Stimulated activated naive B cell treated with anti-CD40 and anti-IgM and Interleukin-4, amounts not matched to agents 10 μg/mL and 1 μg/mL and 100 μg/mL, for 72 hours (primary cell): ENCODE data around the gene KIAA1755.
"Not testable (repeated sequence)": the region's sequence is repeated elsewhere in the genome, so short reads cannot be mapped to it uniquely, and the experiment has no call there.

Experiments used
- ATAC-seq, 2 donors: fragments of 150-1000 bp; cut with Tn5 transposase; replicated peaks; 2 replicates each; pipeline ENCODE4 v1.10.0; 2021; ENCODE audit warnings: moderate library complexity in 1 of 2
- DNase-seq: peaks from one replicate; pipeline ENCODE4 v3.0.0; 2021
- H3K27ac Mint-ChIP-seq: one replicate; pipeline ENCODE4 v1.8.0; 2022; ENCODE audit warnings: mild to moderate bottlenecking, mixed read lengths
- H3K27me3 Mint-ChIP-seq, 2 donors: one replicate each; pipeline ENCODE4 v1.8.0; 2022; ENCODE audit warnings: mixed read lengths in 2 of 2
- H3K36me3 Mint-ChIP-seq, 2 donors: one replicate each; pipeline ENCODE4 v1.8.0; 2022; ENCODE audit warnings: mixed read lengths in 2 of 2, mild to moderate bottlenecking in 1 of 2
- H3K4me1 Mint-ChIP-seq, 2 donors: one replicate each; pipeline ENCODE4 v1.8.0; 2022; ENCODE audit warnings: mixed read lengths in 2 of 2, mild to moderate bottlenecking in 1 of 2
- H3K4me3 Mint-ChIP-seq, 2 donors: one replicate each; pipeline ENCODE4 v1.8.0; 2022; ENCODE audit warnings: mild to moderate bottlenecking in 2 of 2, mixed read lengths in 2 of 2, moderate library complexity in 1 of 2
- H3K9me3 Mint-ChIP-seq, 2 donors: one replicate each; pipeline ENCODE4 v1.8.0; 2022; ENCODE audit warnings: mixed read lengths in 2 of 2, mild to moderate bottlenecking in 1 of 2

KIAA1755 gene

DNA sequence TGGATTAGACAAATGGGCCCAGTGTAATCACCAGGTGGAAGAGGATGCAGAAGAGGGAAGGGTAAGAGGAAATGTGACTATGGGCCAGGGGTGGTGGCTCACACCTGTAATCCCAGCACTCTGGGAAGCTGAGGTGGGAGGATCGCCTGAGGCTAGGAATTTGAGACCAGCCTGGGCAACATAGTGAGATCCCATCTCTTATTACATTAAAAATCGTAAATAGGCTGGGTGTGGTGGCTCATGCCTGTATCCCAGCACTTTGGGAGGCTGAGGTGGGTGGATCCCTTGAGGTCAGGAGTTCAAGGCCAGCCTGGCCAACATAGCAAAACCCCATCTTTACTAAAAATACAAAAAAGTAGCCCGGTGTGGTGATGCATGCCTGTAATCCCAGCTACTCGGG, 12.8 kb downstream of the KIAA1755 start:
- H3K36me3 Mint-ChIP-seq, ATAC-seq, H3K27ac Mint-ChIP-seq, DNase-seq, H3K4me3 Mint-ChIP-seq, H3K4me1 Mint-ChIP-seq: not testable (repeated sequence)
- peaks cover 10 to 17% of the 10 kb centered on the region in 2 donors for H3K9me3 Mint-ChIP-seq
- peaks cover 20 to 50% of the 10 kb centered on the region in 2 donors for H3K27me3 Mint-ChIP-seq

DNA sequence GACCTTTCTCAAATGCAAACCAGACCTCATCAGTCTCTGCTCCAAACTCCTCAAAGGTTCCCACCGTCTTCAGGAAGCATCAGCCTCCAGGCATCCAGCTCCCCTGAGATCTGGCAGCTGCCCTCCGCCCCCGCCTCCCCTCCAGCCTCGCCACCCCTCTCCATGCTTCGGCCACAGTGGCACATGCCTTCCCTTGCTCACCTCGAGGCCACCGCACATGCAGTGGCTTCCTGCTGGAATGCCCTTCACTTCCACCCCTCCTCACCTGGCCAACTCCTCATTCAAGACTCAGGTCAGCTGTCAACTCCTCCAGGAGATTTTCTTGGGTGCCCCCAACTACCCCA, 13.4 kb downstream of the KIAA1755 start:
- no peak for ATAC-seq
- no peak for DNase-seq
- no peak overlapping the region for H3K27ac Mint-ChIP-seq
- H3K4me3 Mint-ChIP-seq, result no peak overlapping the region
- H3K4me1 Mint-ChIP-seq, result no peaks in the 10 kb centered on the region
- peaks cover 18 to 45% of the 10 kb centered on the region in 2 donors for H3K27me3 Mint-ChIP-seq
- peaks cover 2 to 4% of the 10 kb centered on the region in 2 donors for H3K36me3 Mint-ChIP-seq
- peaks cover 10 to 19% of the 10 kb centered on the region in 2 donors for H3K9me3 Mint-ChIP-seq

DNA sequence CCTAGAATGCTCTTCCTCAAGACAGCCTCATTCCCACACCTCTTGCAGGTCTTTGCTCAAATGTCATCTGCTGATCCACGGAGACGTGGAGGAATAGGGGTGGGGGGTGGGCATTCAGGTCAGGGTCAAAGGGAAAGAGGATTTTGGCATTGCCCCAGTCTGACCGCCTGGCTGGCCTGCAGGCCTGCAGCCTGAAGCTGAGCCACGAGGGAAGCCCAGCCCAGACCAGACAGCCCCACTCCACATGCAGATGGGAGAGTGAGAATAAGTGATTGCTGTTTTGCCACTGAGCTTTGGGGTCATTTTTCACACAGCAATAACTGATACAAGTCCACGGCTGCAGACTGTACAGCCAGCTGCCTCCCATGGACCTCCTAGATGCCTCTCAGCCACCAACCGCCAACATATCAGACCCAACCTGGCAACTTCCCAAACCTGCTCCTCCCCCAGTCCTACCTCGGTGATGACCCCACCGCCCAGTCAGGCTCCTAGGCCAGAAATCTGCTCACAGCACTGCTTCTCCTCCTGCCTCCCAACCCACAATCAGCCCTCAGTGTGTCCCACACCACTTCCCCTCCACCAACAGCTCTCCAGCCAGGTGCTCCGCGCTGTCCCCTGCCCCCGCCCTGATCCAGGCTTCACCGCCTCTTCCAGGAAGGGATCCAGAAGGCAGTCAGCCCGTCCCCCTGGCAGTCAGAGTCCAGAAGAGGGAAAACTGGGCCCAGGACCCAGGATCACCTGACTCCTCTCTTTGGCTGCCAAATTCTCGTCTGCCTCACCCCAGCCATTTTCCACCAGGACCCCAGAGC, 14.0 kb downstream of the KIAA1755 start:
- ATAC-seq (no peak), DNase-seq (no peak)
- H3K27ac Mint-ChIP-seq, result no peak overlapping the region
- no peaks in the 10 kb centered on the region for H3K4me1 Mint-ChIP-seq
- H3K27me3 Mint-ChIP-seq, result peaks cover 16 to 42% of the 10 kb centered on the region in 2 donors
- H3K4me3 Mint-ChIP-seq, result no peak overlapping the region
- peaks cover 10 to 24% of the 10 kb centered on the region in 2 donors for H3K9me3 Mint-ChIP-seq
- peaks cover 2 to 4% of the 10 kb centered on the region in 2 donors for H3K36me3 Mint-ChIP-seq

DNA sequence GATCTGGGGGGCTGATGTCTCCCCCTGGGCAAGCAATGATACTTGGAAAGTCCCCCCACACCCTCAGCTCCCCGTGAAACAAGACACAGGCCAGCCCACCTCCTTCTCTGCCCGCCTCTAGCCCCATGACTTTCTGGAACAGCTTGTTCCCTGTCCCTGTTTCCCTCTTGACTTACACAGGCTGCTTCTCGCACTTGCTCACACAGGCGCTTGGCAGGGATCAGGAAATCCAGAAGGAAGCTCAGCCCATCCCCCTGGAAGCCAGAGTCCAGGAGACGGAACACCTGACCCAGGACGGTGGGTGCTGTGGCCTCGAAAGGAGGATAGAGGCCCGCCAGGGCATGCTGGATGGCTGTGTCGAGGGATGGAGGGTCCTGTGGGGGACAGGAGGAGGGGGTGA, 14.8 kb downstream of the KIAA1755 start:
- peaks cover 10 to 28% of the 10 kb centered on the region in 2 donors for H3K9me3 Mint-ChIP-seq
- no peak overlapping the region for H3K4me3 Mint-ChIP-seq
- H3K4me1 Mint-ChIP-seq, result no peaks in the 10 kb centered on the region
- peaks cover 4 to 5% of the 10 kb centered on the region in 2 donors for H3K36me3 Mint-ChIP-seq
- DNase-seq, result no peak
- H3K27me3 Mint-ChIP-seq, result peaks cover 16 to 40% of the 10 kb centered on the region in 2 donors
- H3K27ac Mint-ChIP-seq, result no peak overlapping the region
- ATAC-seq, result no peak

DNA sequence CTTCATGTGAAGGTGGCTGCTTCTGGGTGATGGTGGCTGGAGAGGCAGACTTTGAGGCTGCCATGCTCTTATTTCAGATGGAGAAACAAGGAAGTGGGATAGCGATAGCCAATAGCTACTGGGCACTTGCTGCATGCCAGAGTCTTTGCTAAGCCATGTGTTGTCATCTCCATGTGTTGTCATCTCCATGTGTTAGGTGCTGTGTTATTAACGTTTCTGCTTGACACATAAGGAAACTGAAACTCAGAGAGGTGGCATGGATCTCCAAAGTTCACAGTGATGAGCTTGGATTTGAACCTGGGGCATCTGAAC, 16.9 kb downstream of the KIAA1755 start:
- DNase-seq (no peak), ATAC-seq (no peak)
- H3K27ac Mint-ChIP-seq, result no peak overlapping the region
- H3K36me3 Mint-ChIP-seq, result peaks cover 4 to 5% of the 10 kb centered on the region in 2 donors
- peaks cover 24 to 38% of the 10 kb centered on the region in 2 donors for H3K27me3 Mint-ChIP-seq
- no peak overlapping the region for H3K4me3 Mint-ChIP-seq
- no peaks in the 10 kb centered on the region for H3K4me1 Mint-ChIP-seq
- peaks cover 16 to 27% of the 10 kb centered on the region in 2 donors for H3K9me3 Mint-ChIP-seq

DNA sequence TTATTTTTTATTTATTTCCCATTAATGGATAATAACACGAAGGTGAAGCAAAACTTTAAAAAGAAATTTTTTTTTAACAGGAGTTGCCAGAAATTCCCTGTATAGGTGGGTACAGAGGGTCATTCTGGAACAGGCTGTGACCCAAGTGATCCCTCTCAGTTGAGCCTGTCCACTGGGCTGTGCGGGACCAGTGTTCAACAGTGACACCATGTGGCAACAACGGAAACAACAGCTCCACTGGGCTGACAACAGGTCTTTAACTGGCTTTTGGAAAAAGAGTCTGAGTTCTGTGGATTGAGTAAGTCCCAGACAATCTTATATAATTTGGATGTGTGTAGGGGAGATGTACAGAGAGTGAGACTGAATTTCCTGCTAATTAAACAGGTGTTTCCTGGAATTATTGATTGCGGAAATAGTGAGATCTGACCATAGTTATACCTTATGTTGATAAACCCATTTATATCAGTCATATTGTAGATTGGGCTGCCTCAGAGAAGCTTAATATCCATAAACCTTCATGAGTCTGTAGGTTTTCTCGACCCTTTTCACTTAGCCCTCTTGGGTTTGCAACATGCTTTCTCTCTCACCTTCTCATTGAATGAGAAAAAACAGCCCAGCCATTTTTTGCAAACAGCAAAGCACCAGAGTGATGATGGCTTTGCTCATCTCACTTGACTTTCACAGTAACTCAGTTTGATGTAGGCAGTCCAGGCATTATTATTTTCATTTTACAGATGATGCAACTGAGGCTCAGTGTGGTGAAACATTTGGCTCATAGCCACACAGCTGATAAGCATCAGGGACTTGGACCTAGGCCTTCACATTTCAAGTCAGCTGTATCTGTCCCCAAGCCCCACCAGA, 17.5 kb downstream of the KIAA1755 start:
- no peaks in the 10 kb centered on the region for H3K4me1 Mint-ChIP-seq
- peak in 1 of 2 donors; percentile 42 for ATAC-seq
- H3K9me3 Mint-ChIP-seq, result peaks cover 16 to 27% of the 10 kb centered on the region in 2 donors
- peak; percentile 20 for DNase-seq
- peaks cover 24 to 42% of the 10 kb centered on the region in 2 donors for H3K27me3 Mint-ChIP-seq
- H3K27ac Mint-ChIP-seq, result no peak overlapping the region
- H3K36me3 Mint-ChIP-seq, result peaks cover 4 to 5% of the 10 kb centered on the region in 2 donors
- H3K4me3 Mint-ChIP-seq, result no peak overlapping the region

DNA sequence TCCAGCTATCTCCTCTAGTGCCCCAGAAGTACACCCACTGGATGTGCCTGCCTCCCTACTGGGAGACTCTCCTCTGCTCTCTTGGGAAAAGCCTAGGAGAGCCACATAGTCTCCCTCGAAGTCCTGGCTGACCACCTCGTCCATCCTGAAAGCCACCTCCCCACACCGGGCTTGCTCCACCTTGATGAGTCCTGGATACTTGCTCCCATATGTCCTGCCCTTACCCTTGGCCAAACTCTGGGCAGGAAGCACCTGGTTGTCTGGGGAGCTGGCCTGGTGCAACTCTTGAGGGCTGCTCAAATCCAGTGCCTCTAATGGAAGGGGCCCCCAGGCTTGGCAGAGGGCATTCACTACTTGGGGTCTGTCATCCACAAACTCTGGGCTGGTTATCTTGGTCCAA, 19.3 kb downstream of the KIAA1755 start:
- peaks cover 11 to 25% of the 10 kb centered on the region in 2 donors for H3K9me3 Mint-ChIP-seq
- H3K27ac Mint-ChIP-seq, result no peak overlapping the region
- no peak for DNase-seq
- ATAC-seq, result no peak
- no peaks in the 10 kb centered on the region for H3K4me1 Mint-ChIP-seq
- peaks cover 9 to 28% of the 10 kb centered on the region in 2 donors for H3K27me3 Mint-ChIP-seq
- no peak overlapping the region for H3K4me3 Mint-ChIP-seq
- peaks cover 0 to 5% of the 10 kb centered on the region in 2 donors for H3K36me3 Mint-ChIP-seq

DNA sequence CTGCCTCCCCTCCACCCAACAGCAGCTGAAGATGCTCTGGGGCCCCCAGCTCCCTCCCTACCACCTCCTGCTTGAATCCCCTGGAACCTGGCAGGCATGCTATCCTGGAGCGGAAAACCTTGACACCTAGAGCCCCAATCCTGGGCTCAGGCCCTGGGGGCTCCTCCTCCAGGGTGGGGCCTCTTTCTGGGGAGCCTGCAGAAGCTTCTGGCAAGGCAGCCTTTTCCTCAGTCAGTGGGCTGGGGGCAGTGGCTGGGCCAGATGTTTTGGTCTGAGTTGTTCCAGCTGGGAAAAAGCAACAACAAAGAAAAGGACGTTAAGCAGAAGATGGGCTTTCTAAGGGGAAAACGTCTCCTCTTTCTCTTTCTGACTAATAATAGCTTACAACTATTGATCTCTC, 21.1 kb downstream of the KIAA1755 start:
- no peak for ATAC-seq
- H3K4me1 Mint-ChIP-seq, result no peaks in the 10 kb centered on the region
- no peak overlapping the region for H3K4me3 Mint-ChIP-seq
- H3K36me3 Mint-ChIP-seq, result peaks cover 0 to 5% of the 10 kb centered on the region in 2 donors
- peaks cover 8 to 17% of the 10 kb centered on the region in 2 donors for H3K27me3 Mint-ChIP-seq
- H3K27ac Mint-ChIP-seq, result no peak overlapping the region
- DNase-seq, result no peak
- peaks cover 7 to 21% of the 10 kb centered on the region in 2 donors for H3K9me3 Mint-ChIP-seq

DNA sequence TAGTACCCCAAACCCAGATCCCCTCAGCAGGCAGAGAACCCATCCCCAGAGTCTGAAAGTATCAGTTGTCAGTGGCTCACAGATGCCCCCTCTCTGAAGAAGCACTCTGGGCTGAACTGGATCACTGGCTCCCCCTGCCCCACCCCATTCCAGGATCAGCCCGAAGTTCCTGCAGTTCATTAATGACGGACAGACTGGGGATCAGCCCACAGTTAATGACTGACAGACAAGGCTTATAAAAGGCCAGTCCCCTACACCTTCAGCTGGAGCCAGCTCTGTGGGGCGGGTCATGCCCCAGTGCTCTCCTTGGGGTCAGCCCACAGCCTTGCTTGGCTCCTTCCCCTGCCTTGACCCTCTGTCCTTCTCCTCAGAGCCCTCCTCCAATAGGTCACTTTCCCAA, 21.7 kb downstream of the KIAA1755 start:
- H3K27me3 Mint-ChIP-seq, result peaks cover 8 to 17% of the 10 kb centered on the region in 2 donors
- peaks cover 7 to 18% of the 10 kb centered on the region in 2 donors for H3K9me3 Mint-ChIP-seq
- no peak for ATAC-seq
- peaks cover 0 to 5% of the 10 kb centered on the region in 2 donors for H3K36me3 Mint-ChIP-seq
- DNase-seq, result no peak
- H3K4me1 Mint-ChIP-seq, result no peaks in the 10 kb centered on the region
- H3K4me3 Mint-ChIP-seq, result no peak overlapping the region
- no peak overlapping the region for H3K27ac Mint-ChIP-seq

DNA sequence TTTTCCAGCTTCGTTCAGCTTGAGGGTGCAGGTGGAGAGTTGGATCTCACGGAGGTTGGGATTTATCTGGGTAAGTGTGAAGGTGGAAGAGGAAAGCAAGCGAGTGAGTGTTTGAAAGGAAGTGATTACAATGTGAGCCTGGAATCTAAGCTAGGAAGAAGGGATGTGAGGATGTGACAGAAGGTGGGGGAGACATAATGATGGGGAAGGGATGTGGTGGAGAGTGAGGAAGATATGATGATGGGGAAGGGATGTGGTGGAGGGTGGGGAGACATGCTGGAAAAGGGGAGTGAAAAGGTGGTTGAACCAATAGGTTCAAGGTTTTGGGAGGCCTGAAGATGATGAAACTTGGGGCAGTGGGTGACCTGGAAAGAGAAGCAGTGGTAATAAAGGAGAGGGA, 23.2 kb downstream of the KIAA1755 start:
- ATAC-seq (no peak), DNase-seq (no peak)
- Mint-ChIP-seq H3K9me3 (peaks cover 7 to 13% of the 10 kb centered on the region in 2 donors), H3K27me3 (peaks cover 8 to 17% of the 10 kb centered on the region in 2 donors), H3K4me3 (no peak overlapping the region), H3K27ac (no peak overlapping the region), H3K36me3 (peaks cover 0 to 3% of the 10 kb centered on the region in 2 donors), H3K4me1 (no peaks in the 10 kb centered on the region)

DNA sequence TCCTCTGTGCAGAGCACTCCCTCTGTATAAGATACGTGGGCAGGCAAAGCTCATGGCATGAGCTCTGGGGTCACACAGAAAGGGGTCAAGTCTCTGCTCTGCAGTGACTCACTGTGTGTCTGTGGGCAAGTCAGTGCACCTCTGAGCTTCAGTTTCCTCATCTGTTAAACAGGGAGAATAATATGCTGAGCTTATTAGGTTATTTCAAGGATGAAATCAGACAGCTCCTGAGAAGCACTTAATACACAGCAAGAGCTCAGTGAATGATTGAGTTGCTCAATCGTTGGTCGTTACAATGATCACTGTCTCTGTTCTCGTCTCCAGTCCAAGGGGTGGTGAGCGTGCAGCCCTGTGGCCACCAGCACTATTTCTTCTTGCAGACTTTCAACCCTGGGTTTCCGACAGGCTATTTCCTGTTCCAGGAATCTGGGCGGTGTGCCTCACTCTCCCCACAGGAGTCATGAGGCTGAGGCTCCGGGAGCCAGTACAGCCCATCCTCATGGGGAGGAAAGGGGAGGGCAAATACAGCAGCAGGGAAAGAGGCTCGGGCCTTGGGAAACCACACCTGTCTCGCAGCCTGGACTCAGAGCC, 28.9 kb downstream of the KIAA1755 start:
- Mint-ChIP-seq H3K4me3 (no peak overlapping the region), H3K36me3 (no peaks in the 10 kb centered on the region), H3K9me3 (no peaks in the 10 kb centered on the region), H3K27ac (no peak overlapping the region), H3K4me1 (no peaks in the 10 kb centered on the region), H3K27me3 (peaks cover 9 to 27% of the 10 kb centered on the region in 2 donors)
- no peak for ATAC-seq
- no peak for DNase-seq

DNA sequence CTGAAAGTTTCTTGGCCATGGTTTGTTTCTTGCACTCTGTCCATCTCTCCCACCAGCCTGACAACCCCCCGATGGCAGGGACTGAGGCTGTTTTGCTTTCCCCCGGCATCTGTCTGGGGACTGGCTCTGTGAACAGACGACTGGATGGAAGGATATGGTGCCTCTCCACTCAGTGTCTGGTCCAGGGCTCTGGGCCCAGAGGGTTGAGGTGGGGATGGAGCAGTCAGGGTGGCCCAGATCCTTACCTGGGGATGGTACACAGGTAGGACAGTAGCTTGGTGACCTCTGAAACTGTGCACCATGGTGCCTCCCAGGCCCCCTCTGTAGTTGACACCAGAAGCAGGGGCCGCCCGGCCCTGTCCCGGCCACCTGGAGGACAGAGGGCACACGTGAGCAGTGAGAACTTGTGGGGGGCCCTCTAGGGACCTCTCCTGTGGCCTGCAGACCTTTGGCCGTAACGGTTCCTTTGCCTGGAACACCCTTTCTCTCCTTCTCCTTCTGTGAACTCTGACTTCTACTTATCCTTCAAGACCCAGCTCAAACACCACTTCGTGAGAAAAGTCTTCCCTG, 29.5 kb downstream of the KIAA1755 start:
- Mint-ChIP-seq H3K4me3 (no peak overlapping the region), H3K9me3 (no peaks in the 10 kb centered on the region), H3K27me3 (peaks cover 12 to 32% of the 10 kb centered on the region in 2 donors), H3K4me1 (no peaks in the 10 kb centered on the region), H3K27ac (no peak overlapping the region), H3K36me3 (no peaks in the 10 kb centered on the region)
- DNase-seq, result no peak
- no peak for ATAC-seq

DNA sequence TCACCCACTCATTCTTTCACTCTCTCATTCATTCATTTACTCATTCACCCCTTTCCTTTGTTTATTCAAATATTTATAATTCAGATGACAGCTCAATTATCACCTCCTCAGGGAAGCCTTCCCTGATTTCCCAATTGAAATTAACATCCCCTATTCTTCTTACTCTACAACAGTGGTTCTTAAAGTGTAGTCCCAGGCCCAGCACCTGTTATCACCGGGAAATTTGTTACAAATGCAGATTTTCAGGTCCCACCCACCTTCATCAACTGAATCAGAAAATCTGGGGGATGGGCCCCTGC, 30.3 kb downstream of the KIAA1755 start:
- no peaks in the 10 kb centered on the region for H3K4me1 Mint-ChIP-seq
- H3K27ac Mint-ChIP-seq, result no peak overlapping the region
- H3K4me3 Mint-ChIP-seq, result no peak overlapping the region
- DNase-seq (no peak), ATAC-seq (no peak)
- no peaks in the 10 kb centered on the region for H3K9me3 Mint-ChIP-seq
- peaks cover 12 to 32% of the 10 kb centered on the region in 2 donors for H3K27me3 Mint-ChIP-seq
- H3K36me3 Mint-ChIP-seq, result no peaks in the 10 kb centered on the region
